ENCODE measurements around the gene TULP4.

The TULP4 gene

GRCh38 chr6:158503222-158503621, 191.0 kb downstream of the TULP4 start:
- TF ChIP-seq ZNF274 (IDR thresholded peaks at IDR 0.05; ENCODE audit: low read depth, low read length) (no peak), YY1 (IDR thresholded peaks at IDR 0.05; ENCODE audit: insufficient read depth, insufficient read length) (no peak), SUZ12 (IDR thresholded peaks at IDR 0.05; ENCODE audit: extremely low read depth, insufficient read depth, insufficient read length) (no peak)
- Histone ChIP-seq H3K9ac (ENCODE audit: insufficient read length, low read depth) (no peak overlapping the region), H3K27me3 (ENCODE audit: insufficient read depth, insufficient read length) (no peaks in the 10 kb centered on the region), H3K4me1 (ENCODE audit: insufficient read depth, insufficient read length) (no peaks in the 10 kb centered on the region), H3K9me3 (ENCODE audit: insufficient read depth, low read length) (no peaks in the 10 kb centered on the region), H3K4me3 (ENCODE audit: insufficient read length, low read depth) (no peak overlapping the region), H3K36me3 (ENCODE audit: insufficient read depth, insufficient read length, low read length) (peaks cover 41% of the 10 kb centered on the region)
- no peak for DNase-seq (ENCODE audit: low read depth, low spot score)

DNA sequence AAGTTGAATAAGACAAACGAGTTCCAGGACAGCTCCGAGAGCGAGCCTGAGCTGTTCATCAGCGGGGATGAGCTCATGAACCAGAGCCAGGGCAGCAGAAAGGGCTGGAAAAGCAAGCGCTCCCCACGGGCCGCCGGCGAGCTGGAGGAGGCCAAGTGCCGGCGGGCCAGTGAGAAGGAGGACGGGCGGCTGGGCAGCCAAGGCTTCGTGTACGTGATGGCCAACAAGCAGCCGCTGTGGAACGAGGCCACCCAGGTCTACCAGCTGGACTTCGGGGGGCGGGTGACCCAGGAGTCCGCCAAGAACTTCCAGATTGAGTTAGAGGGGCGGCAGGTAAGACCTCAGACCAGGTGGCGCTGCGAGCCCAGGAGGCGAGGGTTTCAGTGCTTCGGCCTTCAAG, 191.6 kb downstream of the TULP4 start:
- no peak for DNase-seq (ENCODE audit: low read depth, low spot score)
- Histone ChIP-seq H3K27me3 (ENCODE audit: insufficient read depth, insufficient read length) (no peaks in the 10 kb centered on the region), H3K4me3 (ENCODE audit: insufficient read length, low read depth) (no peak overlapping the region), H3K4me1 (ENCODE audit: insufficient read depth, insufficient read length) (no peaks in the 10 kb centered on the region), H3K9me3 (ENCODE audit: insufficient read depth, low read length) (no peaks in the 10 kb centered on the region), H3K9ac (ENCODE audit: insufficient read length, low read depth) (no peak overlapping the region), H3K36me3 (ENCODE audit: insufficient read depth, insufficient read length, low read length) (peaks cover 36% of the 10 kb centered on the region)
- TF ChIP-seq ZNF274 (IDR thresholded peaks at IDR 0.05; ENCODE audit: low read depth, low read length) (no peak), SUZ12 (IDR thresholded peaks at IDR 0.05; ENCODE audit: extremely low read depth, insufficient read depth, insufficient read length) (no peak), YY1 (IDR thresholded peaks at IDR 0.05; ENCODE audit: insufficient read depth, insufficient read length) (no peak)

DNA sequence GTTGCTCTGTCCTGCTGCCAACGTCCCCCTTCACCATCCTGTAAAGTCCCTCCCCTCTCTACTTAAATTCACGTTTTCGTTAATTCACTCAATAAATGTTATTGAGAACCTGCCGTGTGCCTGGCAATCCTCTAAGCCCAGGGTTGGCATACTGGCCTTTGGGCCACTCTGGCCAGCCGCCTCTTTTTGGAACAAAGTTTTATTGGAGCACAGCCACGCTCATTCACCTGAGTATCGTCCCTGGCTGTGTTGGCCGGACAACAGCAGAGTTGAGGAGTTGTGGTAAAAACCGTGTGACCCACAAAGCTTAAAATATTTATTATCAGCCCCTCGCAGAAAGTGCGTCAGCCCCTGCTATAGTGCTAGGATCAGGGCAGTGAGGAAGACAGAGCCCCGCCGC, 192.9 kb downstream of the TULP4 start:
- Histone ChIP-seq H3K9me3 (ENCODE audit: insufficient read depth, low read length) (no peaks in the 10 kb centered on the region), H3K4me3 (ENCODE audit: insufficient read length, low read depth) (no peak overlapping the region), H3K9ac (ENCODE audit: insufficient read length, low read depth) (no peak overlapping the region), H3K36me3 (ENCODE audit: insufficient read depth, insufficient read length, low read length) (peaks cover 27% of the 10 kb centered on the region), H3K27me3 (ENCODE audit: insufficient read depth, insufficient read length) (no peaks in the 10 kb centered on the region), H3K4me1 (ENCODE audit: insufficient read depth, insufficient read length) (no peaks in the 10 kb centered on the region)
- TF ChIP-seq ZNF274 (IDR thresholded peaks at IDR 0.05; ENCODE audit: low read depth, low read length) (no peak), SUZ12 (IDR thresholded peaks at IDR 0.05; ENCODE audit: extremely low read depth, insufficient read depth, insufficient read length) (no peak), YY1 (IDR thresholded peaks at IDR 0.05; ENCODE audit: insufficient read depth, insufficient read length) (no peak)
- no peak for DNase-seq (ENCODE audit: low read depth, low spot score)

DNA sequence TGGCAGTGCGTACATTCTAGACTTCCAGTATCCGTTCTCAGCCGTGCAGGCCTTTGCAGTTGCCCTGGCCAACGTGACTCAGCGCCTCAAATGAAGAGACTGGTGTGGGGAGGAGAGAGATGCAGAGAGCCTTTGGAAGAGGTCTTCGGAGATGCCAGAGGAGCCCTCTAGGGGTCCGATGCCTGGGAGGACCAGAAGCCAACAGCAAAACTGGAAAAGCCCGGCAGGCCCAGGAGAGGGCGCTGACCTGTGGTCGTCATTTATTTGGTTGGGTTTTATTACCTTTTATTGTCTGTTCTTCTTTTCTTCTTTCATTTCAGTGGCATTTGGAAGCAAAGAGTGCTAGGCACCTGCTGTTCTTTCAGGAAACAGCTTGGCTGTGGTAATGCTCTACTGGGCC, 194.3 kb downstream of the TULP4 start:
- no peak for TF ChIP-seq ZNF274 (IDR thresholded peaks at IDR 0.05; ENCODE audit: low read depth, low read length)
- no peak for TF ChIP-seq YY1 (IDR thresholded peaks at IDR 0.05; ENCODE audit: insufficient read depth, insufficient read length)
- no peak for TF ChIP-seq SUZ12 (IDR thresholded peaks at IDR 0.05; ENCODE audit: extremely low read depth, insufficient read depth, insufficient read length)
- DNase-seq (ENCODE audit: low read depth, low spot score): peak; percentile 42
- Histone ChIP-seq H3K27me3 (ENCODE audit: insufficient read depth, insufficient read length) (no peaks in the 10 kb centered on the region), H3K4me3 (ENCODE audit: insufficient read length, low read depth) (no peak overlapping the region), H3K9ac (ENCODE audit: insufficient read length, low read depth) (no peak overlapping the region), H3K36me3 (ENCODE audit: insufficient read depth, insufficient read length, low read length) (peaks cover 28% of the 10 kb centered on the region), H3K4me1 (ENCODE audit: insufficient read depth, insufficient read length) (no peaks in the 10 kb centered on the region), H3K9me3 (ENCODE audit: insufficient read depth, low read length) (no peaks in the 10 kb centered on the region)

- H3K9me3 ChIP-seq (ENCODE audit: insufficient read depth, low read length): no peaks in the 10 kb centered on the region
- peaks cover 24% of the 10 kb centered on the region for H3K36me3 ChIP-seq (ENCODE audit: insufficient read depth, insufficient read length, low read length)
- no peaks in the 10 kb centered on the region for H3K4me1 ChIP-seq (ENCODE audit: insufficient read depth, insufficient read length)
- H3K4me3 ChIP-seq (ENCODE audit: insufficient read length, low read depth): no peak overlapping the region
- TF ChIP-seq SUZ12 (IDR thresholded peaks at IDR 0.05; ENCODE audit: extremely low read depth, insufficient read depth, insufficient read length) (no peak), YY1 (IDR thresholded peaks at IDR 0.05; ENCODE audit: insufficient read depth, insufficient read length) (no peak), ZNF274 (IDR thresholded peaks at IDR 0.05; ENCODE audit: low read depth, low read length) (no peak)
- no peak for DNase-seq (ENCODE audit: low read depth, low spot score)
- no peaks in the 10 kb centered on the region for H3K27me3 ChIP-seq (ENCODE audit: insufficient read depth, insufficient read length)
- H3K9ac ChIP-seq (ENCODE audit: insufficient read length, low read depth): no peak overlapping the region
These were observed 194.9 kb downstream of the TULP4 start for GRCh38 chr6:158507174-158507573.

DNA sequence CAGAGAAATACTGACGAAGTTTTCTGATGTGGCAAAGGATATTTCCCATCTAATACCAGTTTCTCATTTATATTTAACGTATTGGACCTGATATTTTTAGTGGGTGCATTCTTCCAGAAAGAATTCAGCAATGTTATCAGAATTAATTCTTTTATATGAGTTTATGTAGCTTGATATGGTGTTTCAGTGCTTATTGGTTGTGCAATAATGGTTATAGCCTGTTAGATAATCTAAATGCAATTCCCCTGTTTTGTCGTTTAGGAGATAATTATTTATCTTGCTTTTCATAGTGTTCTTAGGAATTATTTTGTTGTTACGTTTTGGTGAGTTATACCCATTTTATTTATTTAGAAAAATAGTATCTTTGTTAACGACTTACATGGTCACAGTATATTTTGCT, 196.2 kb downstream of the TULP4 start:
- H3K27me3 ChIP-seq (ENCODE audit: insufficient read depth, insufficient read length): no peaks in the 10 kb centered on the region
- no peak for TF ChIP-seq YY1 (IDR thresholded peaks at IDR 0.05; ENCODE audit: insufficient read depth, insufficient read length)
- TF ChIP-seq SUZ12 (IDR thresholded peaks at IDR 0.05; ENCODE audit: extremely low read depth, insufficient read depth, insufficient read length): no peak
- no peak for TF ChIP-seq ZNF274 (IDR thresholded peaks at IDR 0.05; ENCODE audit: low read depth, low read length)
- no peaks in the 10 kb centered on the region for H3K9me3 ChIP-seq (ENCODE audit: insufficient read depth, low read length)
- H3K4me3 ChIP-seq (ENCODE audit: insufficient read length, low read depth): no peak overlapping the region
- DNase-seq (ENCODE audit: low read depth, low spot score): no peak
- peaks cover 16% of the 10 kb centered on the region for H3K36me3 ChIP-seq (ENCODE audit: insufficient read depth, insufficient read length, low read length)
- no peaks in the 10 kb centered on the region for H3K4me1 ChIP-seq (ENCODE audit: insufficient read depth, insufficient read length)
- H3K9ac ChIP-seq (ENCODE audit: insufficient read length, low read depth): no peak overlapping the region

GRCh38 chr6:158509465-158509864, 197.2 kb downstream of the TULP4 start:
- Histone ChIP-seq H3K4me1 (ENCODE audit: insufficient read depth, insufficient read length) (no peaks in the 10 kb centered on the region), H3K9me3 (ENCODE audit: insufficient read depth, low read length) (no peaks in the 10 kb centered on the region), H3K27me3 (ENCODE audit: insufficient read depth, insufficient read length) (no peaks in the 10 kb centered on the region)

More at GRCh38 chr6:158509465-158509864, 197.2 kb downstream of the TULP4 start:
- no peak overlapping the region for H3K4me3 ChIP-seq (ENCODE audit: insufficient read length, low read depth)
- DNase-seq (ENCODE audit: low read depth, low spot score): no peak
- no peak for TF ChIP-seq SUZ12 (IDR thresholded peaks at IDR 0.05; ENCODE audit: extremely low read depth, insufficient read depth, insufficient read length)
- TF ChIP-seq ZNF274 (IDR thresholded peaks at IDR 0.05; ENCODE audit: low read depth, low read length): no peak
- no peak for TF ChIP-seq YY1 (IDR thresholded peaks at IDR 0.05; ENCODE audit: insufficient read depth, insufficient read length)
- H3K36me3 ChIP-seq (ENCODE audit: insufficient read depth, insufficient read length, low read length): peaks cover 16% of the 10 kb centered on the region
- H3K9ac ChIP-seq (ENCODE audit: insufficient read length, low read depth): no peak overlapping the region

Data from NT2/D1 (cell line).